GM10248 (cell line): Measurements from ENCODE around the gene CISD2.

Experiments used
- CTCF ChIA-PET: fragments of 300-600 bp; sonication (Branson Sonifier 250); formaldehyde crosslinking; extraction: SDS; loops from one replicate; lab custom pipeline; 2021; ENCODE audit warnings: antibody characterized with exemption; lab: Yijun Ruan, JAX
- POLR2A ChIA-PET: fragments of 350-650 bp; sonication (Branson Sonifier 250); formaldehyde crosslinking; extraction: SDS; loops from one replicate; lab custom pipeline; 2020; ENCODE audit warnings: antibody characterized with exemption; lab: Yijun Ruan, JAX
- DNase-seq: peaks from one replicate; pipeline ENCODE4 v3.0.0; 2012; ENCODE audit errors: extremely low spot score
- CTCF ChIP-seq: IDR thresholded peaks from 2 replicates; pipeline ENCODE4 v1.5.1; 2012; ENCODE audit warnings: mild to moderate bottlenecking, low read depth; ENCODE audit errors: extremely low read depth, missing control alignments, control extremely low read depth

CISD2 gene

GRCh38 chr4:102825261-102826091, 43.3 kb upstream of the CISD2 start:
- no peak for TF ChIP-seq CTCF
- POLR2A ChIA-PET = interaction anchor here (0.7 kb wide), 1 partner anchor 10 kb away, joined by 3 read pairs; no protein-coding TSS in a partner anchor
- CTCF ChIA-PET = interaction anchor here (0.9 to 1.6 kb wide), 3 partner anchors 9 to 61 kb away, joined by 3 to 7 read pairs (median 3); no protein-coding TSS in a partner anchor
- DNase-seq = no peak

GRCh38 chr4:102826105-102826889, 42.5 kb upstream of the CISD2 start:
- no peak for TF ChIP-seq CTCF
- ChIA-PET CTCF (interaction anchor here (0.9 to 2.3 kb wide), 4 partner anchors 10 to 65 kb away, joined by 3 to 13 read pairs (median 5); partner anchors contain the start of genes CISD2 and MANBA), POLR2A (interaction anchor here (0.7 to 2.7 kb wide), 2 partner anchors 9 to 10 kb away, joined by 3 to 25 read pairs; no protein-coding TSS in a partner anchor)
- no peak for DNase-seq

GRCh38 chr4:102826890-102827673, 41.7 kb upstream of the CISD2 start, which contains the start of gene UBE2D3:
UBE2D3 (minus strand) TSS chr4:102827551; CDS start chr4:102826508, 1,043 bp downstream.
- CTCF ChIA-PET = interaction anchor here (0.7 to 2.4 kb wide), 7 partner anchors 10 to 66 kb away, joined by 3 to 13 read pairs (median 3); partner anchors contain the start of genes CISD2 and MANBA
- peak; percentile 20 for TF ChIP-seq CTCF
- POLR2A ChIA-PET = interaction anchor here (0.5 to 3.3 kb wide), 11 partner anchors 8 to 182 kb away, joined by 3 to 49 read pairs (median 4); partner anchors contain the start of genes CISD2 and MANBA
- DNase-seq = peak; percentile 75

GRCh38 chr4:102827674-102828496, 40.9 kb upstream of the CISD2 start:
- POLR2A ChIA-PET = interaction anchor here (0.5 to 3.3 kb wide), 16 partner anchors 8 to 181 kb away, joined by 3 to 49 read pairs (median 4); partner anchors contain the start of genes CISD2 and MANBA
- CTCF ChIA-PET = interaction anchor here (0.8 to 2.4 kb wide), 11 partner anchors 9 to 327 kb away, joined by 3 to 13 read pairs (median 4); partner anchors contain the start of genes CISD2 and MANBA
- peak; percentile 87 for DNase-seq
- TF ChIP-seq CTCF = no peak

- ChIA-PET CTCF (interaction anchor here (0.8 to 2.4 kb wide), 10 partner anchors 9 to 328 kb away, joined by 3 to 13 read pairs (median 6); partner anchors contain the start of genes CISD2 and MANBA), POLR2A (interaction anchor here (0.5 to 3.3 kb wide), 11 partner anchors 9 to 69 kb away, joined by 3 to 49 read pairs (median 4); partner anchors contain the start of genes CISD2 and MANBA)
- TF ChIP-seq CTCF = no peak
- no peak for DNase-seq
Observed at GRCh38 chr4:102828497-102828808, 40.3 kb upstream of the CISD2 start.
